T-helper 1 cell treated with Interleukin-12 subunit alpha and Interleukin-12 subunit beta and Interleukin-4 antibody, amounts not matched to agents 30 μg/mL and 1 μg/mL, for 36 hours (primary cell): ENCODE data around the gene RAB30.
"Not testable (repeated sequence)": the region's sequence is repeated elsewhere in the genome, so short reads cannot be mapped to it uniquely, and the experiment has no call there.

Source experiments
- H3K27ac Mint-ChIP-seq: one replicate; pipeline ENCODE4 v1.8.0; 2021; ENCODE audit warnings: mild to moderate bottlenecking, mixed read lengths
- H3K27me3 Mint-ChIP-seq: one replicate; pipeline ENCODE4 v1.8.0; 2021; ENCODE audit warnings: low read depth, mixed read lengths
- H3K36me3 Mint-ChIP-seq: one replicate; pipeline ENCODE4 v1.8.0; 2021; ENCODE audit warnings: low read depth, mixed read lengths
- H3K4me1 Mint-ChIP-seq: one replicate; pipeline ENCODE4 v1.8.0; 2021; ENCODE audit warnings: low read depth, mixed read lengths
- H3K4me3 Mint-ChIP-seq: one replicate; pipeline ENCODE4 v1.8.0; 2021; ENCODE audit warnings: mild to moderate bottlenecking, moderate library complexity, mixed read lengths
- H3K9me3 Mint-ChIP-seq: one replicate; pipeline ENCODE4 v1.8.0; 2021; ENCODE audit warnings: mixed read lengths

The RAB30 gene

GRCh38 chr11:83020942-83021779, 50.5 kb downstream of the RAB30 start:
- H3K36me3 Mint-ChIP-seq, result no peaks in the 10 kb centered on the region
- H3K4me3 Mint-ChIP-seq, result no peak overlapping the region
- peaks cover 17% of the 10 kb centered on the region for H3K4me1 Mint-ChIP-seq
- H3K9me3 Mint-ChIP-seq, result no peaks in the 10 kb centered on the region
- H3K27ac Mint-ChIP-seq, result no peak overlapping the region
- H3K27me3 Mint-ChIP-seq, result no peaks in the 10 kb centered on the region

GRCh38 chr11:83019888-83020579, 51.7 kb downstream of the RAB30 start:
- peaks cover 3% of the 10 kb centered on the region for H3K27me3 Mint-ChIP-seq
- no peak overlapping the region for H3K27ac Mint-ChIP-seq
- H3K4me3 Mint-ChIP-seq, result no peak overlapping the region
- H3K9me3 Mint-ChIP-seq, result peaks cover 6% of the 10 kb centered on the region
- peaks cover 15% of the 10 kb centered on the region for H3K4me1 Mint-ChIP-seq
- peaks cover 5% of the 10 kb centered on the region for H3K36me3 Mint-ChIP-seq

- Mint-ChIP-seq H3K36me3 (peaks cover 5% of the 10 kb centered on the region), H3K27me3 (peaks cover 3% of the 10 kb centered on the region), H3K27ac (no peak overlapping the region), H3K9me3 (peaks cover 7% of the 10 kb centered on the region), H3K4me3 (no peak overlapping the region), H3K4me1 (peaks cover 15% of the 10 kb centered on the region)
Observed at GRCh38 chr11:83014951-83015350, 56.7 kb downstream of the RAB30 start.

- Mint-ChIP-seq H3K9me3 (peaks cover 7% of the 10 kb centered on the region), H3K4me1 (peaks cover 30% of the 10 kb centered on the region), H3K27me3 (peaks cover 3% of the 10 kb centered on the region), H3K27ac (no peak overlapping the region), H3K36me3 (peaks cover 5% of the 10 kb centered on the region), H3K4me3 (no peak overlapping the region)
Observed at GRCh38 chr11:83012168-83013067, 59.3 kb downstream of the RAB30 start.

- Mint-ChIP-seq H3K27me3 (peaks cover 3% of the 10 kb centered on the region), H3K36me3 (peaks cover 5% of the 10 kb centered on the region), H3K4me1 (peaks cover 37% of the 10 kb centered on the region), H3K9me3 (peaks cover 7% of the 10 kb centered on the region), H3K4me3 (no peak overlapping the region), H3K27ac (no peak overlapping the region)
Observed at GRCh38 chr11:83011333-83012167, 60.1 kb downstream of the RAB30 start.

GRCh38 chr11:83009999-83010398, 61.7 kb downstream of the RAB30 start:
- H3K27me3 Mint-ChIP-seq, result no peaks in the 10 kb centered on the region
- peaks cover under 1% of the 10 kb centered on the region for H3K9me3 Mint-ChIP-seq
- H3K27ac Mint-ChIP-seq, result no peak overlapping the region
- no peak overlapping the region for H3K4me3 Mint-ChIP-seq
- H3K36me3 Mint-ChIP-seq, result peaks cover under 1% of the 10 kb centered on the region
- H3K4me1 Mint-ChIP-seq, result peaks cover 40% of the 10 kb centered on the region

- not testable (repeated sequence) for H3K36me3 Mint-ChIP-seq, H3K9me3 Mint-ChIP-seq, H3K4me3 Mint-ChIP-seq, H3K27me3 Mint-ChIP-seq, H3K27ac Mint-ChIP-seq
- H3K4me1 Mint-ChIP-seq, result peaks cover 38% of the 10 kb centered on the region
Observed at GRCh38 chr11:83009136-83009535, 62.6 kb downstream of the RAB30 start.

- Mint-ChIP-seq H3K4me1 (peaks cover 38% of the 10 kb centered on the region), H3K4me3 (no peak overlapping the region), H3K36me3 (no peaks in the 10 kb centered on the region), H3K9me3 (no peaks in the 10 kb centered on the region), H3K27ac (no peak overlapping the region), H3K27me3 (no peaks in the 10 kb centered on the region)
Observed at GRCh38 chr11:83008581-83008923, 63.1 kb downstream of the RAB30 start.

- H3K4me3 Mint-ChIP-seq, result no peak overlapping the region
- no peaks in the 10 kb centered on the region for H3K9me3 Mint-ChIP-seq
- H3K27ac Mint-ChIP-seq, result no peak overlapping the region
- no peaks in the 10 kb centered on the region for H3K36me3 Mint-ChIP-seq
- no peaks in the 10 kb centered on the region for H3K27me3 Mint-ChIP-seq
- H3K4me1 Mint-ChIP-seq, result peaks cover 38% of the 10 kb centered on the region
Observed at GRCh38 chr11:83007909-83008580, 63.7 kb downstream of the RAB30 start.

- Mint-ChIP-seq H3K36me3 (no peaks in the 10 kb centered on the region), H3K9me3 (no peaks in the 10 kb centered on the region), H3K4me3 (no peak overlapping the region), H3K27ac (no peak overlapping the region), H3K27me3 (no peaks in the 10 kb centered on the region), H3K4me1 (peaks cover 40% of the 10 kb centered on the region)
Observed at GRCh38 chr11:83007477-83007876, 64.2 kb downstream of the RAB30 start.

- Mint-ChIP-seq H3K4me3 (peak overlapping the region; percentile 18), H3K36me3 (no peaks in the 10 kb centered on the region), H3K9me3 (no peaks in the 10 kb centered on the region), H3K27me3 (no peaks in the 10 kb centered on the region), H3K4me1 (peaks cover 44% of the 10 kb centered on the region), H3K27ac (peak overlapping the region; percentile 39)
Observed at GRCh38 chr11:83006877-83007330, 64.8 kb downstream of the RAB30 start.

GRCh38 chr11:83004746-83005556, 66.7 kb downstream of the RAB30 start:
- H3K9me3 Mint-ChIP-seq, result no peaks in the 10 kb centered on the region
- H3K4me1 Mint-ChIP-seq, result peaks cover 39% of the 10 kb centered on the region
- H3K27me3 Mint-ChIP-seq, result no peaks in the 10 kb centered on the region
- H3K4me3 Mint-ChIP-seq, result no peak overlapping the region
- H3K36me3 Mint-ChIP-seq, result no peaks in the 10 kb centered on the region
- H3K27ac Mint-ChIP-seq, result no peak overlapping the region

- H3K4me3 Mint-ChIP-seq, result no peak overlapping the region
- H3K36me3 Mint-ChIP-seq, result no peaks in the 10 kb centered on the region
- H3K4me1 Mint-ChIP-seq, result peaks cover 36% of the 10 kb centered on the region
- no peaks in the 10 kb centered on the region for H3K9me3 Mint-ChIP-seq
- no peak overlapping the region for H3K27ac Mint-ChIP-seq
- no peaks in the 10 kb centered on the region for H3K27me3 Mint-ChIP-seq
Observed at GRCh38 chr11:83002522-83002921, 69.2 kb downstream of the RAB30 start.
